MM.1S (cell line): Measurements from ENCODE around the gene PRDM12.

Source experiments
- CTCF ChIP-seq: fragments of 300-600 bp; sonication (generic); IDR thresholded peaks from 2 replicates; pipeline ENCODE4 v1.5.1; 2016; ENCODE audit warnings: antibody characterized with exemption, low read length, mixed read lengths
- EZH2 ChIP-seq: fragments of 300-600 bp; sonication (generic); optimal IDR thresholded peaks from 2 replicates; pipeline ENCODE3; 2017; ENCODE audit warnings: low read depth, mild to moderate bottlenecking, antibody characterized with exemption, low read length, mixed read lengths
- EZH2phosphoT487 ChIP-seq: fragments of 300-600 bp; sonication (generic); IDR thresholded peaks from 2 replicates; pipeline ENCODE4 v1.6.1; 2018; ENCODE audit warnings: antibody characterized with exemption, low read length

GRCh38 chr9:130732136-130732535, 67.7 kb downstream of the PRDM12 start:
- TF ChIP-seq CTCF (no peak), EZH2 (no peak), EZH2phosphoT487 (no peak)
